Esophagus muscularis mucosa (tissue), 4 donors: ENCODE data around the gene EDARADD. TPM values are rescaled to one million over a fixed set of nuclear protein-coding genes. Genes with fewer than 3 reads are reported as not detected.

ENCODE experiments used
- DNase-seq: peaks from one replicate; pipeline ENCODE4 v3.0.0-alpha.2; 2017; ENCODE audit errors: extremely low spot score
- H3K27ac ChIP-seq, 4 donors: fragments of 200-600 bp; sonication (generic); replicated peaks in 1 of 4; 1 replicate in 3 of 4; 2 replicates in 1 of 4; pipeline ENCODE4 v1.5.1; 2016 to 2019; ENCODE audit warnings: mild to moderate bottlenecking in 1 of 4
- H3K27me3 ChIP-seq, 4 donors: fragments of 200-600 bp; sonication (generic); one replicate each; pipeline versions ENCODE4 v1.5.1 to v1.6.0; 2016 to 2019
- H3K36me3 ChIP-seq, 4 donors: fragments of 200-600 bp; sonication (generic); one replicate each; pipeline ENCODE4 v1.5.1; 2016 to 2019
- H3K4me1 ChIP-seq, 4 donors: fragments of 200-600 bp; sonication (generic); one replicate each; pipeline ENCODE4 v1.5.1; 2016 to 2019
- H3K4me3 ChIP-seq, 4 donors: fragments of 200-600 bp; sonication (generic); 1 replicate in 2 of 4; 2 replicates in 2 of 4; pipeline ENCODE4 v1.5.1; 2016 to 2019; ENCODE audit warnings: mild to moderate bottlenecking in 4 of 4, moderate library complexity in 1 of 4
- H3K9me3 ChIP-seq, 4 donors: fragments of 200-600 bp; sonication (generic); 1 replicate in 3 of 4; 2 replicates in 1 of 4; pipeline ENCODE4 v1.5.1; 2016 to 2019
- EP300 ChIP-seq: sonication (generic); formaldehyde crosslinking; IDR thresholded peaks from one replicate; pipeline ENCODE4 v1.6.1; 2017; ENCODE audit warnings: antibody characterized with exemption
- POLR2A ChIP-seq: fragments of 450-650 bp; IDR thresholded peaks from one replicate; pipeline ENCODE4 v1.6.1; 2017; ENCODE audit warnings: antibody characterized with exemption, moderate library complexity, mild to moderate bottlenecking, low read depth
- POLR2AphosphoS5 ChIP-seq, 2 donors: sonication (generic); formaldehyde crosslinking; IDR thresholded peaks; one replicate each; pipeline ENCODE4 v1.6.1; 2017; ENCODE audit warnings: antibody characterized with exemption in 2 of 2
- WGBS: methylation state at CpG from one replicate; pipeline ENCODE4 v1.1.5; 2018; 5-methylcytosine and 5-hydroxymethylcytosine counted together
- intact Hi-C: fragments of 100-400 bp; cut with DNase I; formaldehyde crosslinking; loops from one replicate; pipeline ENCODE4 v1.15.1; 2023
- total RNA-seq, 4 donors: library from RNA; depleted of rRNA; stranded (reverse); fragments of >200 nt; gene quantifications; one replicate each; pipeline versions ENCODE4 v1.1.0 to v1.2.1, GENCODE V29; 2016
- TF ChIP-seq, protein P1 (sequence below), 3 experiments: fragments of 200-600 bp in 2 of 3; fragments of 450-650 bp in 1 of 3; sonication (generic) in 2 of 3; IDR thresholded peaks; one replicate each; pipeline ENCODE4 v1.5.1; 2017 to 2019; ENCODE audit warnings: antibody characterized with exemption in 3 of 3, mild to moderate bottlenecking in 2 of 3, moderate library complexity in 1 of 3

Gene EDARADD
- total RNA-seq, 4 donors from 2014 or later, result 0.66 to 1.6 TPM; not detected in 2

DNA sequence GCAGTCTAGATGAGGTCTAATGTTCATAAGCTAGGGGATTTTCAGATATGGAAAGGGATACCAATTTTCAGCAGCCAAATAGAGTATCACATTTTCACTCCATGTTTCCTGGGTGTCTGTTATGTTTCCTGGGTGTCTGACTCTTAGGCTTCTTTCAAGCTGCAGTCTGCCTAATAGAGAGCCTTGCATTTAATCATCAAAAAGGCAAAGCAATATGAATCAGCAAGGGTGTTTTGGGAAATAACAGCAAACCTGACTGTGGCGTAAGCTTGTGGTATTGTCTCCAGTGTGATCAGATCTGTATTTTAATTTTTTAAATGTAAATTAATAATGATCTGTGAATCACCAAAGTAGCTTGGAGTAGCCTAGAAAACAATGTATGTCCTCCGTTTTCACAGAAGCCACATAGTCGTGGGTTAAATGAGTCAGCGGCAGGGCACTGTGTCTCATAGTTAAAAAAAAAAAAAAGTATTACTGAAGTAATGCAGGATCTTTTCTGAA lies 140.1 kb downstream of the EDARADD start:
- 69% methylated on average over 4 of the region's 4 CpGs for WGBS
- peaks cover 5 to 23% (median 9%) of the 10 kb centered on the region in 4 donors for H3K4me1 ChIP-seq

More for the DNA sequence above, 140.1 kb downstream of the EDARADD start:
- Histone ChIP-seq H3K9me3 (no peaks in the 10 kb centered on the region), H3K27ac (no peak overlapping the region), H3K27me3 (no peaks in the 10 kb centered on the region), H3K36me3 (peaks cover 0 to 76% (median 27%) of the 10 kb centered on the region in 4 donors), H3K4me3 (no peak overlapping the region)
- no peak for DNase-seq
- TF ChIP-seq EP300 (no peak), POLR2A (no peak), POLR2AphosphoS5 (IDR thresholded peaks at IDR 0.05) (no peak)
- TF ChIP-seq, protein P1, sequence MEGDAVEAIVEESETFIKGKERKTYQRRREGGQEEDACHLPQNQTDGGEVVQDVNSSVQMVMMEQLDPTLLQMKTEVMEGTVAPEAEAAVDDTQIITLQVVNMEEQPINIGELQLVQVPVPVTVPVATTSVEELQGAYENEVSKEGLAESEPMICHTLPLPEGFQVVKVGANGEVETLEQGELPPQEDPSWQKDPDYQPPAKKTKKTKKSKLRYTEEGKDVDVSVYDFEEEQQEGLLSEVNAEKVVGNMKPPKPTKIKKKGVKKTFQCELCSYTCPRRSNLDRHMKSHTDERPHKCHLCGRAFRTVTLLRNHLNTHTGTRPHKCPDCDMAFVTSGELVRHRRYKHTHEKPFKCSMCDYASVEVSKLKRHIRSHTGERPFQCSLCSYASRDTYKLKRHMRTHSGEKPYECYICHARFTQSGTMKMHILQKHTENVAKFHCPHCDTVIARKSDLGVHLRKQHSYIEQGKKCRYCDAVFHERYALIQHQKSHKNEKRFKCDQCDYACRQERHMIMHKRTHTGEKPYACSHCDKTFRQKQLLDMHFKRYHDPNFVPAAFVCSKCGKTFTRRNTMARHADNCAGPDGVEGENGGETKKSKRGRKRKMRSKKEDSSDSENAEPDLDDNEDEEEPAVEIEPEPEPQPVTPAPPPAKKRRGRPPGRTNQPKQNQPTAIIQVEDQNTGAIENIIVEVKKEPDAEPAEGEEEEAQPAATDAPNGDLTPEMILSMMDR (IDR thresholded peaks at IDR 0.05), result no peak
- intact Hi-C loops, result no loop called here

Other genes with a start within 250 kb of the EDARADD start
- 10 to 100 TPM in 1 of 4 donors, 1 to 10 TPM in 3; 7.0 to 11.2 (median 8.1) TPM for gene ERO1B, start 112.3 kb upstream of the EDARADD start, total RNA-seq
- 10 to 100 TPM; 32.8 to 83.3 (median 51.9) TPM for gene LGALS8, start 129.7 kb downstream of the EDARADD start, total RNA-seq
- 10 to 100 TPM; 15.2 to 17.2 (median 16.3) TPM for gene HEATR1, start 210.2 kb downstream of the EDARADD start, total RNA-seq